Measurements from ENCODE around the gene CCL11.

CCL11 gene

GRCh38 chr17:34311291-34311690 lies 25.7 kb downstream of the CCL11 start:
- H4K8ac ChIP-seq (ENCODE audit: low read depth, low read length), result no peak overlapping the region
- no peaks in the 10 kb centered on the region for H3K4me1 ChIP-seq (ENCODE audit: control insufficient read depth, low read depth, low read length)
- no peaks in the 10 kb centered on the region for H3K79me2 ChIP-seq (ENCODE audit: control insufficient read depth, insufficient read depth, low read length)
- H3K27me3 ChIP-seq (ENCODE audit: insufficient read depth, low read length, poor library complexity), result no peaks in the 10 kb centered on the region
- no peak for DNase-seq
- no peak overlapping the region for H3K4me3 ChIP-seq (ENCODE audit: low read length)
- H2BK5ac ChIP-seq (ENCODE audit: low read length), result no peak overlapping the region
- no peak overlapping the region for H2AK5ac ChIP-seq (ENCODE audit: low read length)
- H3K9ac ChIP-seq (ENCODE audit: low read length), result no peak overlapping the region
- no peak overlapping the region for H3K27ac ChIP-seq (ENCODE audit: low read depth, low read length)
- no peak overlapping the region for H3K4me2 ChIP-seq (ENCODE audit: low read length)
- no peak overlapping the region for H3K23ac ChIP-seq (ENCODE audit: low read length)
- no CpG with 5 or more reads among the region's 7 CpGs for WGBS (ENCODE audit: extremely low coverage, insufficient coverage, low lambda C conversion rate)
- no peak overlapping the region for H2BK120ac ChIP-seq (ENCODE audit: low read depth, low read length)
- H2BK15ac ChIP-seq (replicated peaks; ENCODE audit: low read depth), result no peak overlapping the region
- no peaks in the 10 kb centered on the region for H3K79me1 ChIP-seq (ENCODE audit: low read length)
- no peak overlapping the region for H4K5ac ChIP-seq (ENCODE audit: low read length)
- no peak overlapping the region for H3K18ac ChIP-seq (ENCODE audit: low read length)
- no peaks in the 10 kb centered on the region for H3K36me3 ChIP-seq (ENCODE audit: control insufficient read depth, insufficient read depth, low read length)
- no peak overlapping the region for H3K56ac ChIP-seq (ENCODE audit: low read length)
- H3K4ac ChIP-seq (ENCODE audit: low read depth, low read length), result no peak overlapping the region

- no peak overlapping the region for H3K4me3 ChIP-seq (ENCODE audit: low read length)
- H3K4ac ChIP-seq (ENCODE audit: low read depth, low read length), result no peak overlapping the region
- H3K23ac ChIP-seq (ENCODE audit: low read length), result no peak overlapping the region
- H2AK5ac ChIP-seq (ENCODE audit: low read length), result no peak overlapping the region
- H2BK15ac ChIP-seq (replicated peaks; ENCODE audit: low read depth), result no peak overlapping the region
- H3K79me1 ChIP-seq (ENCODE audit: low read length), result no peaks in the 10 kb centered on the region
- WGBS (ENCODE audit: extremely low coverage, insufficient coverage, low lambda C conversion rate), result 100% methylated on average over 1 of the region's 5 CpGs
- no peak overlapping the region for H4K5ac ChIP-seq (ENCODE audit: low read length)
- no peak overlapping the region for H2BK5ac ChIP-seq (ENCODE audit: low read length)
- H4K8ac ChIP-seq (ENCODE audit: low read depth, low read length), result no peak overlapping the region
- H3K4me1 ChIP-seq (ENCODE audit: control insufficient read depth, low read depth, low read length), result no peaks in the 10 kb centered on the region
- no peaks in the 10 kb centered on the region for H3K79me2 ChIP-seq (ENCODE audit: control insufficient read depth, insufficient read depth, low read length)
- H2BK120ac ChIP-seq (ENCODE audit: low read depth, low read length), result no peak overlapping the region
- no peak overlapping the region for H3K56ac ChIP-seq (ENCODE audit: low read length)
- H3K9ac ChIP-seq (ENCODE audit: low read length), result no peak overlapping the region
- H3K36me3 ChIP-seq (ENCODE audit: control insufficient read depth, insufficient read depth, low read length), result no peaks in the 10 kb centered on the region
- DNase-seq, result no peak
- no peak overlapping the region for H3K27ac ChIP-seq (ENCODE audit: low read depth, low read length)
- no peak overlapping the region for H3K18ac ChIP-seq (ENCODE audit: low read length)
- H3K27me3 ChIP-seq (ENCODE audit: insufficient read depth, low read length, poor library complexity), result no peaks in the 10 kb centered on the region
- no peak overlapping the region for H3K4me2 ChIP-seq (ENCODE audit: low read length)
These were observed 26.5 kb downstream of the CCL11 start for GRCh38 chr17:34312080-34312479.

- WGBS (ENCODE audit: extremely low coverage, insufficient coverage, low lambda C conversion rate), result no CpG with 5 or more reads among the region's 4 CpGs
- Histone ChIP-seq H3K9ac (ENCODE audit: low read length) (no peak overlapping the region), H3K36me3 (ENCODE audit: control insufficient read depth, insufficient read depth, low read length) (no peaks in the 10 kb centered on the region)
These were observed 27.6 kb downstream of the CCL11 start for GRCh38 chr17:34313164-34313563.

GRCh38 chr17:34314279-34314678 lies 28.7 kb downstream of the CCL11 start:
- Histone ChIP-seq H3K79me2 (ENCODE audit: control insufficient read depth, insufficient read depth, low read length) (no peaks in the 10 kb centered on the region), H3K27me3 (ENCODE audit: insufficient read depth, low read length, poor library complexity) (no peaks in the 10 kb centered on the region), H3K36me3 (ENCODE audit: control insufficient read depth, insufficient read depth, low read length) (no peaks in the 10 kb centered on the region), H3K23ac (ENCODE audit: low read length) (no peak overlapping the region), H3K18ac (ENCODE audit: low read length) (no peak overlapping the region), H3K4me2 (ENCODE audit: low read length) (no peak overlapping the region), H3K27ac (ENCODE audit: low read depth, low read length) (no peak overlapping the region), H3K56ac (ENCODE audit: low read length) (no peak overlapping the region), H2BK15ac (replicated peaks; ENCODE audit: low read depth) (no peak overlapping the region), H3K4me1 (ENCODE audit: control insufficient read depth, low read depth, low read length) (no peaks in the 10 kb centered on the region), H2BK120ac (ENCODE audit: low read depth, low read length) (no peak overlapping the region), H3K79me1 (ENCODE audit: low read length) (no peaks in the 10 kb centered on the region), H3K4ac (ENCODE audit: low read depth, low read length) (no peak overlapping the region), H3K4me3 (ENCODE audit: low read length) (no peak overlapping the region), H2AK5ac (ENCODE audit: low read length) (no peak overlapping the region), H4K5ac (ENCODE audit: low read length) (no peak overlapping the region), H3K9ac (ENCODE audit: low read length) (no peak overlapping the region), H2BK5ac (ENCODE audit: low read length) (no peak overlapping the region), H4K8ac (ENCODE audit: low read depth, low read length) (no peak overlapping the region)
- no peak for DNase-seq
- no CpG with 5 or more reads among the region's 4 CpGs for WGBS (ENCODE audit: extremely low coverage, insufficient coverage, low lambda C conversion rate)

More at GRCh38 chr17:34313164-34313563, 27.6 kb downstream of the CCL11 start:
- Histone ChIP-seq H3K4me1 (ENCODE audit: control insufficient read depth, low read depth, low read length) (no peaks in the 10 kb centered on the region), H3K56ac (ENCODE audit: low read length) (no peak overlapping the region), H3K27ac (ENCODE audit: low read depth, low read length) (no peak overlapping the region), H3K23ac (ENCODE audit: low read length) (no peak overlapping the region), H3K4ac (ENCODE audit: low read depth, low read length) (no peak overlapping the region), H2BK15ac (replicated peaks; ENCODE audit: low read depth) (no peak overlapping the region), H4K8ac (ENCODE audit: low read depth, low read length) (no peak overlapping the region), H3K4me2 (ENCODE audit: low read length) (no peak overlapping the region), H3K18ac (ENCODE audit: low read length) (no peak overlapping the region), H2AK5ac (ENCODE audit: low read length) (no peak overlapping the region), H2BK120ac (ENCODE audit: low read depth, low read length) (no peak overlapping the region), H3K4me3 (ENCODE audit: low read length) (no peak overlapping the region), H3K79me2 (ENCODE audit: control insufficient read depth, insufficient read depth, low read length) (no peaks in the 10 kb centered on the region), H2BK5ac (ENCODE audit: low read length) (no peak overlapping the region), H4K5ac (ENCODE audit: low read length) (no peak overlapping the region), H3K79me1 (ENCODE audit: low read length) (no peaks in the 10 kb centered on the region), H3K27me3 (ENCODE audit: insufficient read depth, low read length, poor library complexity) (no peaks in the 10 kb centered on the region)
- DNase-seq, result no peak

GRCh38 chr17:34318474-34318873 lies 32.9 kb downstream of the CCL11 start:
- no peaks in the 10 kb centered on the region for H3K79me1 ChIP-seq (ENCODE audit: low read length)
- no peaks in the 10 kb centered on the region for H3K79me2 ChIP-seq (ENCODE audit: control insufficient read depth, insufficient read depth, low read length)
- no peak overlapping the region for H4K8ac ChIP-seq (ENCODE audit: low read depth, low read length)
- H3K9ac ChIP-seq (ENCODE audit: low read length), result no peak overlapping the region
- H3K4me3 ChIP-seq (ENCODE audit: low read length), result no peak overlapping the region
- no peak overlapping the region for H2BK120ac ChIP-seq (ENCODE audit: low read depth, low read length)
- no CpG with 5 or more reads among the region's 3 CpGs for WGBS (ENCODE audit: extremely low coverage, insufficient coverage, low lambda C conversion rate)
- no peak overlapping the region for H3K23ac ChIP-seq (ENCODE audit: low read length)
- H3K4me2 ChIP-seq (ENCODE audit: low read length), result no peak overlapping the region
- no peak overlapping the region for H2AK5ac ChIP-seq (ENCODE audit: low read length)
- H3K18ac ChIP-seq (ENCODE audit: low read length), result no peak overlapping the region
- no peaks in the 10 kb centered on the region for H3K36me3 ChIP-seq (ENCODE audit: control insufficient read depth, insufficient read depth, low read length)
- no peaks in the 10 kb centered on the region for H3K4me1 ChIP-seq (ENCODE audit: control insufficient read depth, low read depth, low read length)
- no peaks in the 10 kb centered on the region for H3K27me3 ChIP-seq (ENCODE audit: insufficient read depth, low read length, poor library complexity)
- no peak overlapping the region for H4K5ac ChIP-seq (ENCODE audit: low read length)
- no peak overlapping the region for H2BK5ac ChIP-seq (ENCODE audit: low read length)
- no peak overlapping the region for H3K4ac ChIP-seq (ENCODE audit: low read depth, low read length)
- no peak overlapping the region for H3K27ac ChIP-seq (ENCODE audit: low read depth, low read length)
- no peak overlapping the region for H2BK15ac ChIP-seq (replicated peaks; ENCODE audit: low read depth)
- no peak overlapping the region for H3K56ac ChIP-seq (ENCODE audit: low read length)
- peak; percentile 62 for DNase-seq

GRCh38 chr17:34319039-34319483 lies 33.5 kb downstream of the CCL11 start, which contains the start of gene CCL8:
Gene CCL8 (plus strand): TSS chr17:34319435. CDS start chr17:34319502, 67 bp downstream.
- no peak within 1 kb of the TSS for H3K9ac ChIP-seq (ENCODE audit: low read length)
- no peak within 1 kb of the TSS for H3K27ac ChIP-seq (ENCODE audit: low read depth, low read length)
- no peak within 1 kb of the TSS for H3K4me2 ChIP-seq (ENCODE audit: low read length)
- no peak for DNase-seq
- no peak within 1 kb of the TSS for H3K56ac ChIP-seq (ENCODE audit: low read length)
- no peak within 1 kb of the TSS for H2AK5ac ChIP-seq (ENCODE audit: low read length)
- no peak within 1 kb of the TSS for H2BK5ac ChIP-seq (ENCODE audit: low read length)
- H3K4me3 ChIP-seq (ENCODE audit: low read length), result no peak within 1 kb of the TSS
- H3K18ac ChIP-seq (ENCODE audit: low read length), result no peak within 1 kb of the TSS
- no CpG with 5 or more reads among the region's 2 CpGs for WGBS (ENCODE audit: extremely low coverage, insufficient coverage, low lambda C conversion rate)
- no peak within 1 kb of the TSS for H4K8ac ChIP-seq (ENCODE audit: low read depth, low read length)
- no peaks in the 10 kb centered on the region for H3K36me3 ChIP-seq (ENCODE audit: control insufficient read depth, insufficient read depth, low read length)
- H3K4ac ChIP-seq (ENCODE audit: low read depth, low read length), result no peak within 1 kb of the TSS
- H2BK120ac ChIP-seq (ENCODE audit: low read depth, low read length), result no peak within 1 kb of the TSS
- H4K5ac ChIP-seq (ENCODE audit: low read length), result no peak within 1 kb of the TSS
- no peaks in the 10 kb centered on the region for H3K27me3 ChIP-seq (ENCODE audit: insufficient read depth, low read length, poor library complexity)
- H3K4me1 ChIP-seq (ENCODE audit: control insufficient read depth, low read depth, low read length), result no peaks in the 10 kb centered on the region
- no peak within 1 kb of the TSS for H2BK15ac ChIP-seq (replicated peaks; ENCODE audit: low read depth)
- no peaks in the 10 kb centered on the region for H3K79me2 ChIP-seq (ENCODE audit: control insufficient read depth, insufficient read depth, low read length)
- H3K23ac ChIP-seq (ENCODE audit: low read length), result no peak within 1 kb of the TSS
- H3K79me1 ChIP-seq (ENCODE audit: low read length), result no peaks in the 10 kb centered on the region
